HG03521 (cell line): ENCODE results near the gene OR9A2.
"Not testable (repeated sequence)": the region's sequence is repeated elsewhere in the genome, so short reads cannot be mapped to it uniquely, and the experiment has no call there.

Experiments
- ATAC-seq: cut with Tn5 transposase; IDR thresholded peaks from one replicate; pipeline ENCODE4 v1.9.1; 2021; ENCODE audit warnings: mild to moderate bottlenecking, moderate library complexity; ENCODE audit not compliant: unreplicated experiment

The OR9A2 gene

GRCh38 chr7:142978402-142978801 lies 48.5 kb downstream of the OR9A2 start:
- ATAC-seq, result not testable (repeated sequence)
